Epithelial cell of alveolus of lung (primary cell): ENCODE measurements around the gene CCDC150. TPM values are rescaled to one million over a fixed set of nuclear protein-coding genes. Genes with fewer than 3 reads are reported as not detected.

Source experiments
- total RNA-seq: library from RNA; depleted of rRNA; stranded (reverse); fragments of >200 nt; gene quantifications from 2 replicates; pipeline ENCODE4 v1.2.1, GENCODE V29; 2015

CCDC150 gene
- 1.4 and 2.3 TPM in 2 replicates for total RNA-seq

GRCh38 chr2:196639180-196640030 lies at the start of gene CCDC150:
Gene CCDC150, plus strand, starts transcription at chr2:196639715. Its CDS starts 52 bp downstream, at chr2:196639767.

GRCh38 chr2:196592911-196593881 lies 46.3 kb upstream of the CCDC150 start, which contains the start of gene HECW2:
Gene HECW2, minus strand, starts transcription at chr2:196593554.

Other genes with a start within 250 kb of the CCDC150 start
- 2.4 and 5.4 TPM in 2 replicates for gene HECW2, start 46.2 kb upstream of the CCDC150 start, total RNA-seq
- 20.7 TPM in 2 replicates for gene GTF3C3, start 160.0 kb downstream of the CCDC150 start, total RNA-seq
- 0.24 TPM in 1 of 2 replicates, not detected in the other for gene C2orf66, start 169.6 kb downstream of the CCDC150 start, total RNA-seq